Stimulated activated CD8-positive, alpha-beta memory T cell treated with anti-CD3 and anti-CD28 coated beads, Interleukin-12 subunit alpha, Interleukin-12 subunit beta, amount 100 ng/mL, for 4 hours (primary cell): ENCODE measurements around the gene NDUFB5.

Experiments used
- DNase-seq: peaks from one replicate; pipeline ENCODE4 v3.0.0-alpha.2; 2020; ENCODE audit warnings: low read depth

Gene NDUFB5

GRCh38 chr3:179604321-179605078, at the start of gene NDUFB5, which contains the start of gene MRPL47:
NDUFB5 (plus strand) TSS chr3:179604794; CDS start chr3:179604816, 22 bp downstream.
MRPL47 (minus strand) TSS chr3:179604638; CDS start chr3:179604624, 14 bp downstream.
- DNase-seq = peak; percentile 81

GRCh38 chr3:179558742-179559364, 45.7 kb upstream of the NDUFB5 start:
- DNase-seq = no peak

- no peak for DNase-seq
Measured at GRCh38 chr3:179560791-179561190, 43.8 kb upstream of the NDUFB5 start.

- peak; percentile 96 for DNase-seq
Measured at GRCh38 chr3:179562591-179563270, 41.9 kb upstream of the NDUFB5 start, which contains the start of gene ACTL6A. ACTL6A (plus strand) TSS chr3:179562926; CDS start chr3:179563093, 167 bp downstream.

- peak; percentile 43 for DNase-seq
Measured at GRCh38 chr3:179563271-179563783, 41.3 kb upstream of the NDUFB5 start.

GRCh38 chr3:179565496-179565895, 39.1 kb upstream of the NDUFB5 start:
- DNase-seq = no peak

GRCh38 chr3:179580992-179581391, 23.6 kb upstream of the NDUFB5 start:
- no peak for DNase-seq

- DNase-seq = no peak
Measured at GRCh38 chr3:179589143-179589542, 15.5 kb upstream of the NDUFB5 start.

GRCh38 chr3:179590669-179591068, 13.9 kb upstream of the NDUFB5 start:
- no peak for DNase-seq

GRCh38 chr3:179591313-179591712, 13.3 kb upstream of the NDUFB5 start:
- no peak for DNase-seq

GRCh38 chr3:179599531-179599930, 5.1 kb upstream of the NDUFB5 start:
- DNase-seq = no peak

GRCh38 chr3:179603321-179603720, 1.3 kb upstream of the NDUFB5 start:
- DNase-seq = no peak

- no peak for DNase-seq
Measured at GRCh38 chr3:179603831-179604230, 763 bp upstream of the NDUFB5 start.

GRCh38 chr3:179606534-179607085, 2.0 kb downstream of the NDUFB5 start:
- no peak for DNase-seq

GRCh38 chr3:179608931-179609720, 4.5 kb downstream of the NDUFB5 start:
- DNase-seq = no peak

GRCh38 chr3:179610066-179610465, 5.5 kb downstream of the NDUFB5 start:
- DNase-seq = no peak

- no peak for DNase-seq
Measured at GRCh38 chr3:179613807-179614206, 9.2 kb downstream of the NDUFB5 start.

- DNase-seq = no peak
Measured at GRCh38 chr3:179615458-179616173, 11.0 kb downstream of the NDUFB5 start.

GRCh38 chr3:179622023-179622422, 17.4 kb downstream of the NDUFB5 start:
- no peak for DNase-seq

- no peak for DNase-seq
Measured at GRCh38 chr3:179624451-179624850, 19.9 kb downstream of the NDUFB5 start.
